ENCODE measurements around the gene CACNB2. TPM values are rescaled to one million over a fixed set of nuclear protein-coding genes. Genes with fewer than 3 reads are reported as not detected.

Gene CACNB2
- total and polyA plus RNA-seq, 2 of the 13 experiments (the other 11 are each of a cell fraction or from before 2014, with no cell fraction given), result not detected

DNA sequence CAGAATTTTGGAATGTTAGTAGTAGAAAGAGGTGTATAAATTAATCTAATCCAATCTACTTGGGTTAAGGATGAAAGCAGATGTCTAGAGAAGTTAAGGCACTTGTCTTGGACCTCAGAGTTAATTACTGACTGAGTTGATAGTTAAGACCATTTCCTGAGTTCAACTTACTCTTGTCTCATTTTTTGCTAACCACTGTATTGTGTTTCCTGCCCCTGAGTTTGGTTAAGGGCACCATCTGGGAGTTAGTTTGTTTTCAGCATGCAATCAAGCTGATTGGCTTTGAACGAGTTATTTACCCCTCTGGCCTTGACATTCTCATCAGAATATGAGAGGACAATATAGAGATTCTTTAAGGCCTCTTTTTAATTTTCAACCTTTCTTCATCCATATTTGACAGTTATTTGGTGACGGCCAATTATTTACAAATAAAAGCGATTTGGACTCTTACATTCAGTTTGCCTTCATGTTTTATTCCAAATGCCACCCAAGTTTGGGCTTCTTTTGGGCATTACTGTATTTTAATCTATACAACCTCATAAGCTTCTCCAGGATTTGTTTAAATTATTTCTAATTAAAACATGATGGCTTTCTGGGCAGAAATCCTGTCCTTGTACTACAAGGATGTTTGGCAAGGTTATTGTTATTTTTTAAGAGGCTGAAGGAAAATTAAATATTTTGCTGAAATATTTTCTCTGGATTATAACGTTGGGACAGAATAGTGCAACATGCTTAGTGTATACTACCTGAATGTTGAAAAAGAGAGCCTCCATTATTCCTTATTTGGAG lies 225.0 kb downstream of the CACNB2 start (continued):
- TF ChIP-seq TSC22D2 (CRISPR knock-in tag; IDR thresholded peaks at IDR 0.05; ENCODE audit: borderline replicate concordance) (no peak), NCOA5 (CRISPR knock-in tag; IDR thresholded peaks at IDR 0.05) (no peak), KAT8 (CRISPR knock-in tag; IDR thresholded peaks at IDR 0.05) (no peak), ZNF20 (CRISPR knock-in tag; IDR thresholded peaks at IDR 0.05) (no peak)
- TF ChIP-seq, protein P1, sequence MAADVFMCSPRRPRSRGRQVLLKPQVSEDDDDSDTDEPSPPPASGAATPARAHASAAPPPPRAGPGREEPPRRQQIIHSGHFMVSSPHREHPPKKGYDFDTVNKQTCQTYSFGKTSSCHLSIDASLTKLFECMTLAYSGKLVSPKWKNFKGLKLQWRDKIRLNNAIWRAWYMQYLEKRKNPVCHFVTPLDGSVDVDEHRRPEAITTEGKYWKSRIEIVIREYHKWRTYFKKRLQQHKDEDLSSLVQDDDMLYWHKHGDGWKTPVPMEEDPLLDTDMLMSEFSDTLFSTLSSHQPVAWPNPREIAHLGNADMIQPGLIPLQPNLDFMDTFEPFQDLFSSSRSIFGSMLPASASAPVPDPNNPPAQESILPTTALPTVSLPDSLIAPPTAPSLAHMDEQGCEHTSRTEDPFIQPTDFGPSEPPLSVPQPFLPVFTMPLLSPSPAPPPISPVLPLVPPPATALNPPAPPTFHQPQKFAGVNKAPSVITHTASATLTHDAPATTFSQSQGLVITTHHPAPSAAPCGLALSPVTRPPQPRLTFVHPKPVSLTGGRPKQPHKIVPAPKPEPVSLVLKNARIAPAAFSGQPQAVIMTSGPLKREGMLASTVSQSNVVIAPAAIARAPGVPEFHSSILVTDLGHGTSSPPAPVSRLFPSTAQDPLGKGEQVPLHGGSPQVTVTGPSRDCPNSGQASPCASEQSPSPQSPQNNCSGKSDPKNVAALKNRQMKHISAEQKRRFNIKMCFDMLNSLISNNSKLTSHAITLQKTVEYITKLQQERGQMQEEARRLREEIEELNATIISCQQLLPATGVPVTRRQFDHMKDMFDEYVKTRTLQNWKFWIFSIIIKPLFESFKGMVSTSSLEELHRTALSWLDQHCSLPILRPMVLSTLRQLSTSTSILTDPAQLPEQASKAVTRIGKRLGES (CRISPR knock-in tag; IDR thresholded peaks at IDR 0.05; ENCODE audit: borderline replicate concordance), result no peak
- TF ChIP-seq, protein P2, sequence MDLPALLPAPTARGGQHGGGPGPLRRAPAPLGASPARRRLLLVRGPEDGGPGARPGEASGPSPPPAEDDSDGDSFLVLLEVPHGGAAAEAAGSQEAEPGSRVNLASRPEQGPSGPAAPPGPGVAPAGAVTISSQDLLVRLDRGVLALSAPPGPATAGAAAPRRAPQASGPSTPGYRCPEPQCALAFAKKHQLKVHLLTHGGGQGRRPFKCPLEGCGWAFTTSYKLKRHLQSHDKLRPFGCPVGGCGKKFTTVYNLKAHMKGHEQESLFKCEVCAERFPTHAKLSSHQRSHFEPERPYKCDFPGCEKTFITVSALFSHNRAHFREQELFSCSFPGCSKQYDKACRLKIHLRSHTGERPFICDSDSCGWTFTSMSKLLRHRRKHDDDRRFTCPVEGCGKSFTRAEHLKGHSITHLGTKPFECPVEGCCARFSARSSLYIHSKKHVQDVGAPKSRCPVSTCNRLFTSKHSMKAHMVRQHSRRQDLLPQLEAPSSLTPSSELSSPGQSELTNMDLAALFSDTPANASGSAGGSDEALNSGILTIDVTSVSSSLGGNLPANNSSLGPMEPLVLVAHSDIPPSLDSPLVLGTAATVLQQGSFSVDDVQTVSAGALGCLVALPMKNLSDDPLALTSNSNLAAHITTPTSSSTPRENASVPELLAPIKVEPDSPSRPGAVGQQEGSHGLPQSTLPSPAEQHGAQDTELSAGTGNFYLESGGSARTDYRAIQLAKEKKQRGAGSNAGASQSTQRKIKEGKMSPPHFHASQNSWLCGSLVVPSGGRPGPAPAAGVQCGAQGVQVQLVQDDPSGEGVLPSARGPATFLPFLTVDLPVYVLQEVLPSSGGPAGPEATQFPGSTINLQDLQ (CRISPR knock-in tag; IDR thresholded peaks at IDR 0.05), result no peak

DNA sequence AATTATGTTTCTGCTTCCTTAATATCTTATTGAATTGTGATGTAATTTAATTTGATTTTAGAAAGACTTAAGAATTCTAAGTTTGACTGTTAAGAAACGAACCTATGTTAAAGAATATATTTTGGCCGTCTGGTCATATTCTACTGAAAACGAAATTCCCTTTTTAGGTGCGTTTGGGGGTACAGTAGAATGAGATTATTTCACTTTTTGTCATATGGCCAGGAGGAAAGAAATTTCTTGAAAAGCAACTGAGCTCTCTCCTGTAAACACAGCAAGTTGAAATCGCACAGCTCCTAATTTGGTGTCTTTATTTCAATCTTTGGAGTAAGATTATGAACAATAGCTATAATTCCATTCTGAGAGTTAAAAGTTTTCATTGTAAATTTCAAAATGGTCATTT lies 227.6 kb downstream of the CACNB2 start:
- H3K36me3 ChIP-seq (replicated peaks in 1 of 2; ENCODE audit: control insufficient read depth in 1 of 2, insufficient read depth in 2 of 2, low read length in 2 of 2), result no peaks in the 10 kb centered on the region
- no peaks in the 10 kb centered on the region for H3K27me3 ChIP-seq (ENCODE audit: control insufficient read depth in 1 of 2, insufficient read depth in 2 of 2, low read length in 2 of 2)
- no peak overlapping the region for H3K9ac ChIP-seq (ENCODE audit: insufficient read depth, low read depth, low read length)
- no TSS peak for BruUV-seq (replicated peaks)
- H3K79me2 ChIP-seq (ENCODE audit: insufficient read depth, low read length), result no peaks in the 10 kb centered on the region
- FAIRE-seq (no peak), ATAC-seq (no peak), DNase-seq (ENCODE audit: low spot score) (no peak)
- no peaks in the 10 kb centered on the region for H3K9me3 ChIP-seq (ENCODE audit: low read length)
- no peak overlapping the region for H2AFZ ChIP-seq (ENCODE audit: low read length)
- H3K4me3 ChIP-seq (replicated peaks in 1 of 3; ENCODE audit: insufficient read depth in 1 of 3, low read depth in 2 of 3, low read length in 3 of 3), result no peak overlapping the region
- intact Hi-C loops (cut with micrococcal nuclease; ENCODE audit: unreplicated experiment) (no loop called here), in situ Hi-C loops (cut with HindIII; ENCODE audit: extremely low pct_ligation_motif_present, low pct_unique_long_range_greater_than_20kb) (no loop called here)
- no peaks in the 10 kb centered on the region for H4K20me1 ChIP-seq (ENCODE audit: insufficient read depth, low read length)
- no peak overlapping the region for H3K27ac ChIP-seq (ENCODE audit: extremely low read length, insufficient read depth, low read length)
- H3K4me2 ChIP-seq (ENCODE audit: low read depth, low read length), result no peak overlapping the region
- no peaks in the 10 kb centered on the region for H3K4me1 ChIP-seq (ENCODE audit: insufficient read depth, low read length)
- POLR2A ChIA-PET, result no interaction called here
- 11% methylated on average over 5 of the region's 5 CpGs for WGBS (ENCODE audit: low lambda C conversion rate)
- CTCF ChIA-PET (ENCODE audit: low intra/inter-chr PET ratio, low total read pairs), result no interaction called here
- no peak for TF ChIP-seq ZNF12 (CRISPR knock-in tag; IDR thresholded peaks at IDR 0.05)
- TF ChIP-seq NCOR1 (IDR thresholded peaks at IDR 0.05; ENCODE audit: borderline replicate concordance, low read length), result no peak
- TF ChIP-seq ZNF781 (CRISPR knock-in tag; IDR thresholded peaks at IDR 0.05; ENCODE audit: borderline replicate concordance, not compliant biosample characterization), result no peak
- no peak for TF ChIP-seq ZNF776 (CRISPR knock-in tag; IDR thresholded peaks at IDR 0.05)
- no peak for TF ChIP-seq ARNT2 (CRISPR knock-in tag; IDR thresholded peaks at IDR 0.05; ENCODE audit: low read depth)
- TF ChIP-seq, protein P3, sequence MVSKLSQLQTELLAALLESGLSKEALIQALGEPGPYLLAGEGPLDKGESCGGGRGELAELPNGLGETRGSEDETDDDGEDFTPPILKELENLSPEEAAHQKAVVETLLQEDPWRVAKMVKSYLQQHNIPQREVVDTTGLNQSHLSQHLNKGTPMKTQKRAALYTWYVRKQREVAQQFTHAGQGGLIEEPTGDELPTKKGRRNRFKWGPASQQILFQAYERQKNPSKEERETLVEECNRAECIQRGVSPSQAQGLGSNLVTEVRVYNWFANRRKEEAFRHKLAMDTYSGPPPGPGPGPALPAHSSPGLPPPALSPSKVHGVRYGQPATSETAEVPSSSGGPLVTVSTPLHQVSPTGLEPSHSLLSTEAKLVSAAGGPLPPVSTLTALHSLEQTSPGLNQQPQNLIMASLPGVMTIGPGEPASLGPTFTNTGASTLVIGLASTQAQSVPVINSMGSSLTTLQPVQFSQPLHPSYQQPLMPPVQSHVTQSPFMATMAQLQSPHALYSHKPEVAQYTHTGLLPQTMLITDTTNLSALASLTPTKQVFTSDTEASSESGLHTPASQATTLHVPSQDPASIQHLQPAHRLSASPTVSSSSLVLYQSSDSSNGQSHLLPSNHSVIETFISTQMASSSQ (IDR thresholded peaks at IDR 0.05; ENCODE audit: low read depth), result no peak
- TF ChIP-seq, protein P3 (CRISPR knock-in tag; IDR thresholded peaks at IDR 0.05; ENCODE audit: borderline replicate concordance), result no peak
